ENCODE results near the gene COQ9.

The COQ9 gene

GRCh38 chr16:57413733-57414132 lies 33.5 kb upstream of the COQ9 start:
- H3K4me3 ChIP-seq (replicated peaks in 1 of 2; ENCODE audit: low read depth in 2 of 2, low read length in 2 of 2): no peak overlapping the region
- no peak for TF ChIP-seq CTCF (IDR thresholded peaks at IDR 0.05; ENCODE audit: low read depth, low read length)
- DNase-seq (ENCODE audit: low read depth in 2 of 2): no peak

- TF ChIP-seq CTCF (IDR thresholded peaks at IDR 0.05; ENCODE audit: low read depth, low read length): no peak
- DNase-seq (ENCODE audit: low read depth in 2 of 2): no peak
- no peak overlapping the region for H3K4me3 ChIP-seq (replicated peaks in 1 of 2; ENCODE audit: low read depth in 2 of 2, low read length in 2 of 2)
Observed at GRCh38 chr16:57416084-57416483, 31.2 kb upstream of the COQ9 start.

GRCh38 chr16:57419506-57419905 lies 27.8 kb upstream of the COQ9 start:
- TF ChIP-seq CTCF (IDR thresholded peaks at IDR 0.05; ENCODE audit: low read depth, low read length): no peak
- H3K4me3 ChIP-seq (replicated peaks in 1 of 2; ENCODE audit: low read depth in 2 of 2, low read length in 2 of 2): no peak overlapping the region
- DNase-seq (ENCODE audit: low read depth in 2 of 2): no peak

- no peak overlapping the region for H3K4me3 ChIP-seq (replicated peaks in 1 of 2; ENCODE audit: low read depth in 2 of 2, low read length in 2 of 2)
- peak; percentile 82 for TF ChIP-seq CTCF (IDR thresholded peaks at IDR 0.05; ENCODE audit: low read depth, low read length)
- peak; percentile 74 to 79 for DNase-seq (ENCODE audit: low read depth in 2 of 2)
Observed at GRCh38 chr16:57422026-57422944, 25.0 kb upstream of the COQ9 start.

GRCh38 chr16:57423152-57423551 lies 24.1 kb upstream of the COQ9 start:
- TF ChIP-seq CTCF (IDR thresholded peaks at IDR 0.05; ENCODE audit: low read depth, low read length): no peak
- no peak for DNase-seq (ENCODE audit: low read depth in 2 of 2)
- no peak overlapping the region for H3K4me3 ChIP-seq (replicated peaks in 1 of 2; ENCODE audit: low read depth in 2 of 2, low read length in 2 of 2)

- no peak overlapping the region for H3K4me3 ChIP-seq (replicated peaks in 1 of 2; ENCODE audit: low read depth in 2 of 2, low read length in 2 of 2)
- no peak for DNase-seq (ENCODE audit: low read depth in 2 of 2)
- TF ChIP-seq CTCF (IDR thresholded peaks at IDR 0.05; ENCODE audit: low read depth, low read length): no peak
Observed at GRCh38 chr16:57424583-57424982, 22.7 kb upstream of the COQ9 start.

Measured in cardiac fibroblast (primary cell).